Measurements from ENCODE around the gene SLC35A4.

DNA sequence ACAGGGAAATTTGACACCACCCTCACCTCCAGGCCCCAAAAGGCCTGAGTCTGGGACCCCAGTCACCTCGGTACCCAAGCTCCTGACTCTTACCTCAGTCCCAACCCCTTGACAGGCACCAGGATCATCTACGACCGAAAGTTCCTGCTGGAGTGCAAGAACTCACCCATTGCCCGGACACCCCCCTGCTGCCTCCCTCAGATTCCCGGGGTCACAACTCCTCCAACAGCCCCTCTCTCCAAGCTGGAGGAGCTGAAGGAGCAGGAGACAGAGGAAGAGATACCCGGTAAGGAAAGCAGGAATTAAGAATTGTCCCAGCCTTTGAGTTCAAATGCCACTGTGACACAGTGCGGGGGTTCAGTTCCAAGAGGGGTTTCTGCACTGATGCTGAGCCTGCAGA lies 15.8 kb upstream of the SLC35A4 start:
- TF ChIP-seq, protein P1, sequence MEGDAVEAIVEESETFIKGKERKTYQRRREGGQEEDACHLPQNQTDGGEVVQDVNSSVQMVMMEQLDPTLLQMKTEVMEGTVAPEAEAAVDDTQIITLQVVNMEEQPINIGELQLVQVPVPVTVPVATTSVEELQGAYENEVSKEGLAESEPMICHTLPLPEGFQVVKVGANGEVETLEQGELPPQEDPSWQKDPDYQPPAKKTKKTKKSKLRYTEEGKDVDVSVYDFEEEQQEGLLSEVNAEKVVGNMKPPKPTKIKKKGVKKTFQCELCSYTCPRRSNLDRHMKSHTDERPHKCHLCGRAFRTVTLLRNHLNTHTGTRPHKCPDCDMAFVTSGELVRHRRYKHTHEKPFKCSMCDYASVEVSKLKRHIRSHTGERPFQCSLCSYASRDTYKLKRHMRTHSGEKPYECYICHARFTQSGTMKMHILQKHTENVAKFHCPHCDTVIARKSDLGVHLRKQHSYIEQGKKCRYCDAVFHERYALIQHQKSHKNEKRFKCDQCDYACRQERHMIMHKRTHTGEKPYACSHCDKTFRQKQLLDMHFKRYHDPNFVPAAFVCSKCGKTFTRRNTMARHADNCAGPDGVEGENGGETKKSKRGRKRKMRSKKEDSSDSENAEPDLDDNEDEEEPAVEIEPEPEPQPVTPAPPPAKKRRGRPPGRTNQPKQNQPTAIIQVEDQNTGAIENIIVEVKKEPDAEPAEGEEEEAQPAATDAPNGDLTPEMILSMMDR (conservative IDR thresholded peaks at IDR 0.05 in 1 of 2, IDR thresholded peaks at IDR 0.05 in 1 of 2; ENCODE audit: extremely low read depth in 1 of 2, insufficient read depth in 1 of 2, low read depth in 1 of 2, low read length in 2 of 2): no peak
- no peak for TF ChIP-seq EZH2 (IDR thresholded peaks at IDR 0.05; ENCODE audit: borderline replicate concordance, low read length)

Measured in mammary epithelial cell (primary cell).